Kidney (tissue), 14 donors: ENCODE results near the gene PPM1E. TPM values are rescaled to one million over a fixed set of nuclear protein-coding genes. Genes with fewer than 3 reads are reported as not detected.

ENCODE experiments used
- DNase-seq, 5 donors: peaks; one replicate each; pipeline ENCODE4 v3.0.0-alpha.2; 2013 to 2020
- FAIRE-seq: peaks from 2 replicates; lab custom pipeline; 2012; peaks lifted over from hg19 to GRCh38; lab: Jason Lieb, UNC
- H3K27ac ChIP-seq, 2 donors: one replicate each; pipeline ENCODE4 v1.7.0; 2013; ENCODE audit warnings: low read depth in 2 of 2, low read length in 2 of 2, inconsistent platforms in 1 of 2
- H3K27me3 ChIP-seq: one replicate; pipeline ENCODE4 v1.7.1; 2013; ENCODE audit warnings: low read length, inconsistent platforms; ENCODE audit not compliant: control insufficient read depth, insufficient read depth
- H3K36me3 ChIP-seq, 3 donors: one replicate each; pipeline versions ENCODE4 v1.7.0 to v1.7.1; 2013; ENCODE audit warnings: low read length in 3 of 3, control low read depth in 1 of 3, inconsistent platforms in 1 of 3; ENCODE audit not compliant: insufficient read depth in 3 of 3, control insufficient read depth in 2 of 3
- H3K4me1 ChIP-seq, 3 donors: one replicate each; pipeline versions ENCODE4 v1.7.0 to v1.7.1; 2013; ENCODE audit warnings: low read length in 3 of 3, inconsistent platforms in 1 of 3, low read depth in 1 of 3; ENCODE audit not compliant: control insufficient read depth in 2 of 3, insufficient read depth in 2 of 3
- H3K4me3 ChIP-seq, 3 donors: one replicate each; pipeline versions ENCODE4 v1.7.0 to v1.8.1; 2013; ENCODE audit warnings: low read length in 3 of 3, control low read depth in 1 of 3, inconsistent platforms in 1 of 3
- H3K9ac ChIP-seq, 3 donors: one replicate each; pipeline versions ENCODE4 v1.7.0 to v1.7.1; 2013; ENCODE audit warnings: low read length in 3 of 3, control low read depth in 1 of 3, inconsistent platforms in 1 of 3
- H3K9me3 ChIP-seq, 3 donors: one replicate each; pipeline versions ENCODE4 v1.7.0 to v1.7.1; 2013; ENCODE audit warnings: low read length in 3 of 3, control low read depth in 1 of 3, inconsistent platforms in 1 of 3; ENCODE audit not compliant: control insufficient read depth in 2 of 3, insufficient read depth in 1 of 3
- intact Hi-C: fragments of 100-400 bp; cut with DNase I; formaldehyde crosslinking; loops from one replicate; pipeline ENCODE4 v1.11.1; 2022
- polyA plus RNA-seq: library from polyadenylated mRNA; stranded (reverse); fragments of 350-450 nt; fragmentation: Illumina TruSeq; extraction: RNeasy Lipid Tissue Mini Kit (QIAGEN cat#74804); gene quantifications from one replicate; pipeline ENCODE4 v1.2.3, GENCODE V29; 2014; ENCODE audit warnings: low read depth, low replicate concordance; ENCODE audit not compliant: insufficient read depth
- total RNA-seq: library from RNA; stranded (reverse); fragmentation: NEBNext Ultra II Directional; extraction: Animal tissue kit (Norgen Biotek cat#: 25700); gene quantifications from one replicate; pipeline ENCODE4 v1.2.1, GENCODE V29; 2021
- TF ChIP-seq, protein P1 (sequence below): IDR thresholded peaks from 3 replicates; pipeline ENCODE4 v1.5.1; 2012; ENCODE audit warnings: mild to moderate bottlenecking, moderate library complexity, borderline replicate concordance; ENCODE audit not compliant: insufficient read depth; ENCODE audit errors: extremely low read depth
- donor health status: control.
- donor health status: control.
- donor health status: control.
- donor health status: control.
- donor health status: control.
- donor health status: DM: yes; HTN: yes; CAD: no.
- donor health status: Normal renal cell carcinoma (clear cell type).

PPM1E gene
- total and polyA plus RNA-seq, 2 donors from 2014 or later = 0.47 to 0.82 TPM

DNA sequence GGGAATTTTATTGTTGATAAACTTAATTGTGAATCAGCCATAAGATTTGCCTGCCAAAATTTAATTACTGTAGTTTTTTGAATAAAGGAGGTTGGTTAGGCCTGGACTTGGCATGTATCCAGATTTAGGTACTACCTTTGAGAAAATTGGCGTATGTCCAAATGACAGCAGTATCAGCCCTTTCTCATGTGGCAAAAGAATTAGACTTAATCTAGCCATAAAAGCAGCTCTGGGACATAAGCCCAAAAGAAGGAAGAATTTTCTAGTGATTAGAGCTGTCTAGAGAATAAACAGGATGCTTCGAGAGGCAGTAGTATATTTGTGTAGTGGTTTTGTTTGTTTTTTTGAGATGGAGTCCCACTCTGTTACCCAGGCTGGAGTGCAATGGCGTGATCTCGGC lies 27.7 kb downstream of the PPM1E start:
- Histone ChIP-seq H3K4me1 (no peaks in the 10 kb centered on the region), H3K27me3 (no peaks in the 10 kb centered on the region), H3K4me3 (no peak overlapping the region), H3K9me3 (no peaks in the 10 kb centered on the region), H3K27ac (no peak overlapping the region), H3K36me3 (no peaks in the 10 kb centered on the region), H3K9ac (no peak overlapping the region)
- TF ChIP-seq, protein P1, sequence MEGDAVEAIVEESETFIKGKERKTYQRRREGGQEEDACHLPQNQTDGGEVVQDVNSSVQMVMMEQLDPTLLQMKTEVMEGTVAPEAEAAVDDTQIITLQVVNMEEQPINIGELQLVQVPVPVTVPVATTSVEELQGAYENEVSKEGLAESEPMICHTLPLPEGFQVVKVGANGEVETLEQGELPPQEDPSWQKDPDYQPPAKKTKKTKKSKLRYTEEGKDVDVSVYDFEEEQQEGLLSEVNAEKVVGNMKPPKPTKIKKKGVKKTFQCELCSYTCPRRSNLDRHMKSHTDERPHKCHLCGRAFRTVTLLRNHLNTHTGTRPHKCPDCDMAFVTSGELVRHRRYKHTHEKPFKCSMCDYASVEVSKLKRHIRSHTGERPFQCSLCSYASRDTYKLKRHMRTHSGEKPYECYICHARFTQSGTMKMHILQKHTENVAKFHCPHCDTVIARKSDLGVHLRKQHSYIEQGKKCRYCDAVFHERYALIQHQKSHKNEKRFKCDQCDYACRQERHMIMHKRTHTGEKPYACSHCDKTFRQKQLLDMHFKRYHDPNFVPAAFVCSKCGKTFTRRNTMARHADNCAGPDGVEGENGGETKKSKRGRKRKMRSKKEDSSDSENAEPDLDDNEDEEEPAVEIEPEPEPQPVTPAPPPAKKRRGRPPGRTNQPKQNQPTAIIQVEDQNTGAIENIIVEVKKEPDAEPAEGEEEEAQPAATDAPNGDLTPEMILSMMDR = no peak
- intact Hi-C loops = no loop called here
- peak in 1 of 5 donors; percentile 3 for DNase-seq
- FAIRE-seq = no peak

DNA sequence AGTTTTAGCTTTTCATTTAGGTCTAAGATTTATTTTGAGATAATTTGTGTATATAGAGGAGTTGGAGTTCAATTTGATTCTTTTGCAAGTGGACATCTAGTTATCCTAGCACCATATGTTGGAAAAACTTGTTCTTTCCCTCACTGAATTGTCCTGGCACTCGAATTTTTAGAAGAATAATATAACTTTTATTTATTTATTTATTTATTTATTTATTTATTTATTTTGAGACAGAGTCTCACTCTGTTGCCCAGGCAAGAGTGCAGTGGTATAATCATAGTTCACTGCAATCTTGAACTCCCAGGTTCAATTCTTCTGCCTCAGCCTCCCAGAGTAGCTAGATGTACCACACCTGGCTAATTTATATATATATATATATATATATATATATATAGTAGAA lies 29.4 kb downstream of the PPM1E start:
- no peak for DNase-seq

DNA sequence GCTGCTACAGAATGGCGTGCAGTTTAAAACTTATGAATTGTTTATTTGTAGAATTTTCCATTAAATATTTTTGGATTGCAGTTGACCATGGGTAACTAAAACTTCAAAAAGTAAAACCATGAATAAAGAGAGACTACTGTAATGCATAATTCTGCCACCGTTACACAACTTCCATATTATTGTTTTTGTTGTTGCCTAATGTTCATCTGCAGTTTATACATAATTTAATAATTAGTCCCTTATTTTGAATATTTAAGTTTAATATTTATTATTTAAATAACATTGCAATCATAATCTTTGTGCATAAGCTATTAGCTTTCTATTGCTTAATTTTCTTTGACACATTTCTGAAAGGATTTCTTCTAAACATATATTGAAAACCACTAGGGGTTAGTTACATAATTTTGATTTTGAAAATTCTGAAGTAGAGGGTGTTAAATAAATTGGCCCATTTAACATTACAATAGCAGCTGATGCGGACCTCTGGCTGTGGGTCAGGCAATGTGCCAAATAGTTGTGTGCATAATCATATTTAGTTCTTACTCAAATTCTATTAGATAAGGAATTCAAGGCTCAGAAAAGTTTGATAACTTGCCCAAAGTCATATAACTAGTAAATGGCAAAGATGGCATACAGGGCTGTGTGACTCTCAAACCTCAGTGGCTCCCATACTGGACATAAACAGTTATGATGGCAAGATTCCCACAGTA lies 31.1 kb downstream of the PPM1E start:
- Histone ChIP-seq H3K9me3 (no peaks in the 10 kb centered on the region), H3K27ac (no peak overlapping the region), H3K36me3 (no peaks in the 10 kb centered on the region), H3K4me3 (no peak overlapping the region), H3K9ac (no peak overlapping the region), H3K4me1 (no peaks in the 10 kb centered on the region), H3K27me3 (no peaks in the 10 kb centered on the region)
- intact Hi-C loops = no loop called here
- TF ChIP-seq, protein P1 = no peak
- no peak for DNase-seq
- no peak for FAIRE-seq

More for the DNA sequence above, 29.4 kb downstream of the PPM1E start:
- no peaks in the 10 kb centered on the region for H3K27me3 ChIP-seq
- TF ChIP-seq, protein P1 = no peak
- no peak overlapping the region for H3K4me3 ChIP-seq
- no peak overlapping the region for H3K9ac ChIP-seq
- intact Hi-C loops = no loop called here
- no peaks in the 10 kb centered on the region for H3K9me3 ChIP-seq
- H3K4me1 ChIP-seq = no peaks in the 10 kb centered on the region
- H3K36me3 ChIP-seq = no peaks in the 10 kb centered on the region
- FAIRE-seq = no peak
- H3K27ac ChIP-seq = no peak overlapping the region
